ENCODE measurements around the gene M1AP.

M1AP gene

GRCh38 chr2:74584088-74584645, 64.0 kb downstream of the M1AP start:
- Histone ChIP-seq H3K4me1 (no peaks in the 10 kb centered on the region), H3K4me3 (ENCODE audit: low read depth, low read length) (no peak overlapping the region), H3K27me3 (no peaks in the 10 kb centered on the region), H3K36me3 (no peaks in the 10 kb centered on the region), H3K9me3 (no peaks in the 10 kb centered on the region)
- no peak for DNase-seq
- no peak for TF ChIP-seq CTCF (IDR thresholded peaks at IDR 0.05; ENCODE audit: low read depth, low read length)

- Histone ChIP-seq H3K27me3 (no peaks in the 10 kb centered on the region), H3K36me3 (no peaks in the 10 kb centered on the region), H3K4me1 (no peaks in the 10 kb centered on the region), H3K9me3 (no peaks in the 10 kb centered on the region), H3K4me3 (ENCODE audit: low read depth, low read length) (no peak overlapping the region)
- no peak for DNase-seq
- no peak for TF ChIP-seq CTCF (IDR thresholded peaks at IDR 0.05; ENCODE audit: low read depth, low read length)
Observed at GRCh38 chr2:74583504-74583903, 64.6 kb downstream of the M1AP start.

DNA sequence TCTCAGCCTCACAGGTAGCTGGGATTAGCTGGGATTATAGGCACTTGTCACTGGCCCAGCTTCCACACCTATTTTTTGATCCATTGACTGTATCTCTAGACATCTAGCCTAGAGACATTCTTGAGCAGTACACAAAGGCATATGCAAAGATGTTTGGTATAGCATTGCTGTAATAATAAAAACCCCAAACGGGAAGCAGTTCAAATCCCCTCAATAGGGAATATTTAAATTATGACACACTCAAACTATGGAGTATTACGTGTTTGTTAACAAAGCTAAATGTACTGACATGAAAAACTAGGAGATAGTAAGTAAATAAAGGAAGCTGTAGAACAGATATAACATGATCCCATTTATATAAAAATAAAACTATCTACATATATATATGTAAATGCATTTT, 65.9 kb downstream of the M1AP start:
- DNase-seq, result no peak
- Histone ChIP-seq H3K9me3 (no peaks in the 10 kb centered on the region), H3K27me3 (no peaks in the 10 kb centered on the region), H3K4me1 (no peaks in the 10 kb centered on the region), H3K4me3 (ENCODE audit: low read depth, low read length) (no peak overlapping the region), H3K36me3 (no peaks in the 10 kb centered on the region)
- TF ChIP-seq CTCF (IDR thresholded peaks at IDR 0.05; ENCODE audit: low read depth, low read length), result no peak

DNA sequence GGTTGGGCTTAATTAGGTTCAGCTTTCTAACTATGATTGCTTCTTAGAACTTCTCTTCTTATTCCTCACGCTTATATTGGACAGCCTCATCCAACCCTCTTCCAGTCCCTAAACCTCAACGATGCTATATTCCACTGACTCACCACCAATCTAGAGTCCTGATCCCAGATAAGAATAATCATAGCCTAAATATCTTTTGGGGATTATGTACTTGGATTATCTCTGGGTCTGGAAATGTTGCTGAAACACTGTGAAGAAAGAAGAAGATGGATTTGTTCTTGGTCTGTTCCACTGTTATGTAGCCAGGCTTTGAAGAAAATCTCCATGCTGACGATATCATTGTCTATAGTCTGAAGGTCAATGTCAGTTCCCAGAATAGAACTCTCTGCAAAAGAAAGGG, 66.7 kb downstream of the M1AP start:
- no peaks in the 10 kb centered on the region for H3K27me3 ChIP-seq
- H3K4me1 ChIP-seq, result no peaks in the 10 kb centered on the region
- no peak for DNase-seq
- H3K9me3 ChIP-seq, result no peaks in the 10 kb centered on the region
- no peak for TF ChIP-seq CTCF (IDR thresholded peaks at IDR 0.05; ENCODE audit: low read depth, low read length)
- H3K36me3 ChIP-seq, result no peaks in the 10 kb centered on the region
- H3K4me3 ChIP-seq (ENCODE audit: low read depth, low read length), result no peak overlapping the region

- H3K9me3 ChIP-seq, result no peaks in the 10 kb centered on the region
- DNase-seq, result no peak
- H3K36me3 ChIP-seq, result no peaks in the 10 kb centered on the region
- no peak overlapping the region for H3K4me3 ChIP-seq (ENCODE audit: low read depth, low read length)
- TF ChIP-seq CTCF (IDR thresholded peaks at IDR 0.05; ENCODE audit: low read depth, low read length), result no peak
- H3K4me1 ChIP-seq, result no peaks in the 10 kb centered on the region
- no peaks in the 10 kb centered on the region for H3K27me3 ChIP-seq
Observed at GRCh38 chr2:74578408-74578807, 69.7 kb downstream of the M1AP start.

DNA sequence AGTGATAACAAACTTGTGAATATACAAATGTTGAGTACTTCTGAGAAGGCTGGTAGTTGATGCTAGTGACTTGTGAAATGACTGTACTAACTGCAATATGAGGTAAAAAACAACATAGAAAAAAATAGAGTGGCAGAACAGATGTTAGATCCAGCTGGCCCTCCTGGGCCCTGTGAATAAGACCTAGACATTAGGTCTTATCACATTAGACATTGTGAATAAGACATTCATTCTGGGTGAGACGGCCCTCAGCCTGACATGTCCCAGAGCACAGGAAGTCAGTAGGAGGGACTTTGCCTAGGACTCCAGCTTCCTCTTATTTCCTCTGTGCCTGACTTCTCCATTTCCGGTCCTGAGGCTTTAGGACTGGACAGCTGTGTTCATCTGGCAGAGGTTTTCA, 70.7 kb downstream of the M1AP start:
- no peak for DNase-seq
- no peaks in the 10 kb centered on the region for H3K9me3 ChIP-seq
- no peaks in the 10 kb centered on the region for H3K27me3 ChIP-seq
- no peak overlapping the region for H3K4me3 ChIP-seq (ENCODE audit: low read depth, low read length)
- no peaks in the 10 kb centered on the region for H3K4me1 ChIP-seq
- no peaks in the 10 kb centered on the region for H3K36me3 ChIP-seq
- TF ChIP-seq CTCF (IDR thresholded peaks at IDR 0.05; ENCODE audit: low read depth, low read length), result no peak

All from BE2C (cell line).